Measurements from ENCODE around the gene PDP2.
"Not testable (repeated sequence)": the region's sequence is repeated elsewhere in the genome, so short reads cannot be mapped to it uniquely, and the experiment has no call there.

The PDP2 gene

GRCh38 chr16:66886321-66886720 lies 6.0 kb downstream of the PDP2 start:
- no peak for DNase-seq (ENCODE audit: low spot score)

- no peak for DNase-seq (ENCODE audit: low spot score)
Observed at GRCh38 chr16:66886914-66887313, 6.6 kb downstream of the PDP2 start.

GRCh38 chr16:66888647-66889615 lies 8.6 kb downstream of the PDP2 start:
- DNase-seq (ENCODE audit: low spot score): no peak

GRCh38 chr16:66889622-66890021 lies 9.3 kb downstream of the PDP2 start:
- DNase-seq (ENCODE audit: low spot score): no peak

- DNase-seq (ENCODE audit: low spot score): no peak
Observed at GRCh38 chr16:66890799-66891198, 10.5 kb downstream of the PDP2 start.

- DNase-seq (ENCODE audit: low spot score): no peak
Observed at GRCh38 chr16:66891360-66891759, 11.0 kb downstream of the PDP2 start.

GRCh38 chr16:66891797-66892196 lies 11.5 kb downstream of the PDP2 start:
- DNase-seq (ENCODE audit: low spot score): no peak

- DNase-seq (ENCODE audit: low spot score): no peak
Observed at GRCh38 chr16:66894055-66894454, 13.7 kb downstream of the PDP2 start.

- peak; percentile 50 for DNase-seq (ENCODE audit: low spot score)
Observed at GRCh38 chr16:66894948-66895688, 14.8 kb downstream of the PDP2 start.

GRCh38 chr16:66895689-66895979 lies 15.3 kb downstream of the PDP2 start:
- DNase-seq (ENCODE audit: low spot score): no peak

- no peak for DNase-seq (ENCODE audit: low spot score)
Observed at GRCh38 chr16:66895999-66896398, 15.7 kb downstream of the PDP2 start.

- DNase-seq (ENCODE audit: low spot score): not testable (repeated sequence)
Observed at GRCh38 chr16:66896682-66897081, 16.4 kb downstream of the PDP2 start.

GRCh38 chr16:66898207-66898606 lies 17.9 kb downstream of the PDP2 start:
- no peak for DNase-seq (ENCODE audit: low spot score)

GRCh38 chr16:66898933-66899309 lies 18.6 kb downstream of the PDP2 start:
- no peak for DNase-seq (ENCODE audit: low spot score)

- DNase-seq (ENCODE audit: low spot score): no peak
Observed at GRCh38 chr16:66899310-66899944, 19.1 kb downstream of the PDP2 start.

- no peak for DNase-seq (ENCODE audit: low spot score)
Observed at GRCh38 chr16:66899945-66900710, 19.8 kb downstream of the PDP2 start.

- DNase-seq (ENCODE audit: low spot score): no peak
Observed at GRCh38 chr16:66900721-66901441, 20.6 kb downstream of the PDP2 start.

GRCh38 chr16:66901626-66902025 lies 21.3 kb downstream of the PDP2 start:
- DNase-seq (ENCODE audit: low spot score): no peak

GRCh38 chr16:66902648-66903543 lies 22.6 kb downstream of the PDP2 start:
- DNase-seq (ENCODE audit: low spot score): no peak

All from CD4-positive, alpha-beta T cell treated with Interleukin-6 at 100 ng/mL for 8 hours (primary cell).